Retinal pigment epithelial cell (primary cell): Measurements from ENCODE around the gene GALNT18.

ENCODE experiments used
- DNase-seq: peaks from one replicate; pipeline ENCODE4 v3.0.0-alpha.2; 2010; ENCODE audit warnings: low read depth
- H3K4me3 ChIP-seq: 2 replicates; pipeline ENCODE4 v1.5.1; 2011; ENCODE audit warnings: mild to moderate bottlenecking, low read length, control low read depth, moderate library complexity
- CTCF ChIP-seq: conservative IDR thresholded peaks from 2 replicates; pipeline ENCODE4 v1.5.1; 2011; ENCODE audit warnings: low read depth, low read length, control low read depth, inconsistent platforms

GALNT18 gene

GRCh38 chr11:11543656-11544055, 78.1 kb downstream of the GALNT18 start:
- no peak for TF ChIP-seq CTCF
- DNase-seq, result no peak
- no peak overlapping the region for H3K4me3 ChIP-seq

GRCh38 chr11:11540157-11540556, 81.6 kb downstream of the GALNT18 start:
- no peak overlapping the region for H3K4me3 ChIP-seq
- TF ChIP-seq CTCF, result no peak
- DNase-seq, result no peak

- no peak for DNase-seq
- TF ChIP-seq CTCF, result no peak
- no peak overlapping the region for H3K4me3 ChIP-seq
Measured at GRCh38 chr11:11538277-11538960, 83.4 kb downstream of the GALNT18 start.

GRCh38 chr11:11537871-11538270, 83.9 kb downstream of the GALNT18 start:
- TF ChIP-seq CTCF, result no peak
- H3K4me3 ChIP-seq, result no peak overlapping the region
- DNase-seq, result no peak

GRCh38 chr11:11537372-11537771, 84.4 kb downstream of the GALNT18 start:
- TF ChIP-seq CTCF, result no peak
- DNase-seq, result no peak
- H3K4me3 ChIP-seq, result no peak overlapping the region

- no peak for TF ChIP-seq CTCF
- H3K4me3 ChIP-seq, result no peak overlapping the region
- no peak for DNase-seq
Measured at GRCh38 chr11:11536650-11537049, 85.2 kb downstream of the GALNT18 start.

GRCh38 chr11:11535611-11536010, 86.2 kb downstream of the GALNT18 start:
- no peak overlapping the region for H3K4me3 ChIP-seq
- no peak for DNase-seq
- no peak for TF ChIP-seq CTCF
